B cell (primary cell): ENCODE results near the gene SCAF11. TPM values are rescaled to one million over a fixed set of nuclear protein-coding genes. Genes with fewer than 3 reads are reported as not detected.

Experiments used
- ATAC-seq: fragments of 200-7000 bp; cut with Tn5 transposase; one replicate; pipeline ENCODE4 v1.10.0; 2021; ENCODE audit warnings: low read depth, mild to moderate bottlenecking, moderate number of reproducible peaks, moderate library complexity
- CTCF ChIA-PET: fragments of 350-600 bp; sonication (Branson Sonifier 250); formaldehyde crosslinking; loops from one replicate; lab custom pipeline; 2021; ENCODE audit warnings: antibody characterized with exemption, inconsistent platforms; lab: Charles Lee
- POLR2A ChIA-PET: fragments of 350-600 bp; sonication (Branson Sonifier 250); formaldehyde crosslinking; loops from one replicate; lab custom pipeline; 2021; ENCODE audit warnings: antibody characterized with exemption; lab: Charles Lee
- DNase-seq: peaks from one replicate; pipeline ENCODE4 v3.0.0; 2013
- H2AFZ ChIP-seq: 2 replicates; pipeline ENCODE4 v1.6.1; 2012; ENCODE audit warnings: mild to moderate bottlenecking, low read depth, low read length; ENCODE audit not compliant: insufficient read depth, poor library complexity, severe bottlenecking
- H3K27ac ChIP-seq, 2 donors: 1 replicate in 1 of 2; 2 replicates in 1 of 2; pipeline ENCODE4 v1.5.1; 2012 to 2013; ENCODE audit warnings: low read length in 2 of 2, mild to moderate bottlenecking in 2 of 2, moderate library complexity in 1 of 2
- H3K27me3 ChIP-seq, 4 experiments: fragments of 200-600 bp in 1 of 4; sonication (generic) in 1 of 4; replicated peaks in 1 of 4; 1 replicate in 2 of 4; 2 replicates in 2 of 4; pipeline versions ENCODE4 v1.6.1 to v1.7.0; 2013 to 2016; ENCODE audit warnings: low read length in 3 of 4, mild to moderate bottlenecking in 2 of 4, mixed read lengths in 1 of 4, moderate library complexity in 1 of 4; ENCODE audit not compliant: insufficient read depth in 4 of 4, control insufficient read depth in 3 of 4; ENCODE audit errors: control extremely low read depth in 1 of 4
- H3K36me3 ChIP-seq, 2 experiments: replicated peaks in 1 of 2; 1 replicate in 1 of 2; 2 replicates in 1 of 2; pipeline versions ENCODE4 v1.6.1 to v1.7.1; 2013; ENCODE audit warnings: low read length in 1 of 2; ENCODE audit not compliant: insufficient read depth in 2 of 2, control insufficient read depth in 1 of 2; ENCODE audit errors: control extremely low read depth in 1 of 2, extremely low read depth in 1 of 2
- H3K4me1 ChIP-seq, 2 donors: fragments of 200-600 bp in 1 of 2; sonication (generic) in 1 of 2; 1 replicate in 1 of 2; 2 replicates in 1 of 2; pipeline versions ENCODE4 v1.5.1 to v1.6.1; 2013 to 2017; ENCODE audit warnings: low read length in 2 of 2; ENCODE audit not compliant: control insufficient read depth in 2 of 2, insufficient read depth in 2 of 2
- H3K4me2 ChIP-seq: replicated peaks from 2 replicates; pipeline ENCODE3; 2012; ENCODE audit warnings: mild to moderate bottlenecking, low read depth, low read length; ENCODE audit not compliant: poor library complexity, severe bottlenecking
- H3K4me3 ChIP-seq, 5 experiments: fragments of 200-600 bp in 1 of 5; sonication (generic) in 1 of 5; 1 replicate in 3 of 5; 2 replicates in 2 of 5; pipeline versions ENCODE4 v1.5.1 to v1.7.0; 2011 to 2016; ENCODE audit warnings: low read length in 4 of 5, mild to moderate bottlenecking in 4 of 5, low read depth in 2 of 5, control low read depth in 1 of 5, moderate library complexity in 1 of 5; ENCODE audit not compliant: insufficient read depth in 1 of 5; ENCODE audit errors: control extremely low read depth in 1 of 5, extremely low read depth in 1 of 5
- H3K79me2 ChIP-seq: fragments of 200-600 bp; sonication (generic); one replicate; pipeline ENCODE4 v1.6.0; 2016; ENCODE audit warnings: low read length; ENCODE audit not compliant: control insufficient read depth, insufficient read depth
- H3K9ac ChIP-seq: fragments of 200-600 bp; sonication (generic); 2 replicates; pipeline ENCODE4 v1.6.1; 2017; ENCODE audit warnings: mild to moderate bottlenecking, low read length, moderate library complexity
- H3K9me3 ChIP-seq, 3 donors: one replicate each; pipeline versions ENCODE4 v1.6.1 to v1.7.1; 2013; ENCODE audit warnings: low read length in 2 of 3; ENCODE audit not compliant: control insufficient read depth in 2 of 3, insufficient read depth in 1 of 3; ENCODE audit errors: control extremely low read depth in 1 of 3
- H4K20me1 ChIP-seq: 2 replicates; pipeline ENCODE4 v1.6.0; 2012; ENCODE audit warnings: mild to moderate bottlenecking, low read length; ENCODE audit not compliant: insufficient read depth, control insufficient read depth, poor library complexity, severe bottlenecking
- H3K27ac Mint-ChIP-seq: one replicate; pipeline ENCODE4 v1.8.0; 2021; ENCODE audit warnings: mixed read lengths
- H3K27me3 Mint-ChIP-seq: one replicate; pipeline ENCODE4 v1.8.0; 2021; ENCODE audit warnings: mixed read lengths
- H3K4me1 Mint-ChIP-seq: one replicate; pipeline ENCODE4 v1.8.0; 2021; ENCODE audit warnings: mixed read lengths
- H3K4me3 Mint-ChIP-seq: one replicate; pipeline ENCODE4 v1.8.0; 2021; ENCODE audit warnings: mixed read lengths
- H3K9me3 Mint-ChIP-seq: one replicate; pipeline ENCODE4 v1.8.0; 2022; ENCODE audit warnings: mixed read lengths; ENCODE audit not compliant: insufficient read depth
- EZH2 ChIP-seq: IDR thresholded peaks from 2 replicates; pipeline ENCODE4 v1.6.1; 2012; ENCODE audit warnings: borderline replicate concordance, low read depth, mild to moderate bottlenecking, moderate library complexity, low read length; ENCODE audit not compliant: insufficient read depth, poor library complexity, severe bottlenecking
- WGBS: methylation state at CpG from one replicate; pipeline ENCODE4 v1.1.5; 2013; ENCODE audit warnings: missing lambda C conversion rate; ENCODE audit not compliant: insufficient coverage; 5-methylcytosine and 5-hydroxymethylcytosine counted together
- intact Hi-C: fragments of 100-400 bp; cut with micrococcal nuclease; formaldehyde crosslinking; loops from one replicate; pipeline ENCODE4 v1.10.0; 2022
- polyA plus RNA-seq: library from polyadenylated mRNA; depleted of rRNA; stranded (reverse); fragments of >200 nt; gene quantifications from 2 replicates; pipeline ENCODE4 v1.2.3, GENCODE V29; 2012
- total RNA-seq, 2 donors: library from RNA; stranded (reverse); fragments of 120-200 nt in 1 of 2; gene quantifications; 1 replicate in 1 of 2; 2 replicates in 1 of 2; pipeline versions ENCODE4 v1.2.3 to v1.2.4, GENCODE V29; 2013 to 2022
- TF ChIP-seq, protein P1 (sequence below): fragments of 200-600 bp; IDR thresholded peaks from one replicate; pipeline ENCODE4 v1.8.0; 2022; ENCODE audit warnings: antibody characterized with exemption, mild to moderate bottlenecking

Gene SCAF11
- total and polyA plus RNA-seq, 2 donors (not counting 1 experiment from before 2014, with no cell fraction given), result 76.1 to 247 TPM

DNA sequence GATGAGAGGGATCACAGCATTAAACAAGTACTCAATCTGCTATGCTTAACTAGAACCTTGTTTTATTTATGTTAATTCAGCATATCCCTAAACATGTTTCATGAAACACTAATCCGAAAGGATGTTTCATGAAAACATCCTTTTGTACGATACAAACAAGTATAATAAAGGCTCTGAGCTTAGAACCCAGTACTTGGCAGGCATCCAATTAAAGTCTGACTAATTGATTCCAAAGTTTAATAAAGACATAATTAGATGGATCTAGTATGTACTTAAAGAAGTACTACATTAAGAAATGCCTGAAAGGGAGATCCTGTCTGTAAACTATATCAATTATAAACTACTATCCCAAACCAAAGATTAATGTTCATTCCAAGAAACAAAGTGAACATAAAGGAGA, 51.8 kb downstream of the SCAF11 start:
- H3K27ac Mint-ChIP-seq, result no peak overlapping the region
- TF ChIP-seq EZH2, result no peak
- TF ChIP-seq, protein P1, sequence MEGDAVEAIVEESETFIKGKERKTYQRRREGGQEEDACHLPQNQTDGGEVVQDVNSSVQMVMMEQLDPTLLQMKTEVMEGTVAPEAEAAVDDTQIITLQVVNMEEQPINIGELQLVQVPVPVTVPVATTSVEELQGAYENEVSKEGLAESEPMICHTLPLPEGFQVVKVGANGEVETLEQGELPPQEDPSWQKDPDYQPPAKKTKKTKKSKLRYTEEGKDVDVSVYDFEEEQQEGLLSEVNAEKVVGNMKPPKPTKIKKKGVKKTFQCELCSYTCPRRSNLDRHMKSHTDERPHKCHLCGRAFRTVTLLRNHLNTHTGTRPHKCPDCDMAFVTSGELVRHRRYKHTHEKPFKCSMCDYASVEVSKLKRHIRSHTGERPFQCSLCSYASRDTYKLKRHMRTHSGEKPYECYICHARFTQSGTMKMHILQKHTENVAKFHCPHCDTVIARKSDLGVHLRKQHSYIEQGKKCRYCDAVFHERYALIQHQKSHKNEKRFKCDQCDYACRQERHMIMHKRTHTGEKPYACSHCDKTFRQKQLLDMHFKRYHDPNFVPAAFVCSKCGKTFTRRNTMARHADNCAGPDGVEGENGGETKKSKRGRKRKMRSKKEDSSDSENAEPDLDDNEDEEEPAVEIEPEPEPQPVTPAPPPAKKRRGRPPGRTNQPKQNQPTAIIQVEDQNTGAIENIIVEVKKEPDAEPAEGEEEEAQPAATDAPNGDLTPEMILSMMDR, result no peak
- Histone ChIP-seq H3K79me2 (peaks cover 7% of the 10 kb centered on the region), H3K27ac (no peak overlapping the region), H3K27me3 (no peaks in the 10 kb centered on the region), H3K4me1 (no peaks in the 10 kb centered on the region), H3K4me2 (no peak overlapping the region), H3K9ac (no peak overlapping the region), H2AFZ (no peak overlapping the region), H3K9me3 (no peaks in the 10 kb centered on the region), H4K20me1 (no peaks in the 10 kb centered on the region), H3K4me3 (no peak overlapping the region), H3K36me3 (peaks cover 17 to 44% of the 10 kb centered on the region in 2 experiments)
- DNase-seq (no peak), ATAC-seq (no peak)
- ChIA-PET CTCF (no interaction called here), POLR2A (no interaction called here)
- H3K4me3 Mint-ChIP-seq, result no peak overlapping the region
- no peaks in the 10 kb centered on the region for H3K9me3 Mint-ChIP-seq
- intact Hi-C loops, result no loop called here
- WGBS, result no CpG with 5 or more reads among the region's 2 CpGs
- no peaks in the 10 kb centered on the region for H3K27me3 Mint-ChIP-seq
- H3K4me1 Mint-ChIP-seq, result no peaks in the 10 kb centered on the region

DNA sequence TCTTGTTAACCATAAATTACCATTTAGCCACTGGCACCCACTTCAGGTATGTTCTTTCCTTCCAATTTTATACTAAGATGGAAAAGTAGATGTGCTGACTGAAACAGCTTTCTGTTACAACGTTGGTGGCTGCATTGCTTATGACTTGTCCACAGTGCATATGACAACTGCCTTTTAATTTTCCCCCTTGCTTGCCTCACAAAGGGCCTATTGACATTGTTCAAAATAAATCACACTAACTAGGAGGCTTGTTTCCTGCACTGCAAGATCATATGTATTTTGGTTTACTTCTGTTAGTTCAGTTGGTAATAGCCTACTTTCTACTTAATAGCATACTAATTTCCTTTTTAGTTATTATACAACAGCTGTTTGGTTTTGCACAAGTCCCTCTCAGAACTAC, 55.4 kb downstream of the SCAF11 start:
- Mint-ChIP-seq H3K4me1 (no peaks in the 10 kb centered on the region), H3K27me3 (no peaks in the 10 kb centered on the region), H3K9me3 (no peaks in the 10 kb centered on the region), H3K4me3 (no peak overlapping the region), H3K27ac (no peak overlapping the region)
- intact Hi-C loops, result no loop called here
- no peak overlapping the region for H3K4me2 ChIP-seq
- POLR2A ChIA-PET, result no interaction called here
- H3K36me3 ChIP-seq, result peaks cover 16 to 33% of the 10 kb centered on the region in 2 experiments
- no CpG with 5 or more reads among the region's 1 CpG for WGBS
- H3K27ac ChIP-seq, result no peak overlapping the region
- no peak overlapping the region for H3K4me3 ChIP-seq
- ATAC-seq (no peak), DNase-seq (no peak)
- TF ChIP-seq, protein P1, result no peak
- no peak for TF ChIP-seq EZH2
- H3K4me1 ChIP-seq, result no peaks in the 10 kb centered on the region
- H3K9ac ChIP-seq, result no peak overlapping the region
- no peaks in the 10 kb centered on the region for H3K9me3 ChIP-seq
- H3K27me3 ChIP-seq, result no peaks in the 10 kb centered on the region
- CTCF ChIA-PET, result interaction anchor here (2.2 kb wide), 1 partner anchor 391 kb away, joined by 7 read pairs; no protein-coding TSS in a partner anchor
- H3K79me2 ChIP-seq, result peaks cover 2% of the 10 kb centered on the region
- H4K20me1 ChIP-seq, result no peaks in the 10 kb centered on the region
- no peak overlapping the region for H2AFZ ChIP-seq
